Sigmoid colon (tissue), 7 donors: Measurements from ENCODE around the gene CARS1. TPM values are rescaled to one million over a fixed set of nuclear protein-coding genes. Genes with fewer than 3 reads are reported as not detected.

Source experiments
- DNase-seq: peaks from one replicate; pipeline ENCODE4 v3.0.0-alpha.2; 2019
- H3K27ac ChIP-seq, 4 donors: fragments of 200-600 bp; sonication (generic); one replicate each; pipeline ENCODE4 v1.5.1; 2016 to 2019; ENCODE audit warnings: mild to moderate bottlenecking in 1 of 4
- H3K27me3 ChIP-seq, 3 donors: fragments of 200-600 bp; sonication (generic); one replicate each; pipeline ENCODE4 v1.5.1; 2019; ENCODE audit warnings: mild to moderate bottlenecking in 1 of 3
- H3K36me3 ChIP-seq, 4 donors: fragments of 200-600 bp; sonication (generic); one replicate each; pipeline ENCODE4 v1.5.1; 2016 to 2019
- H3K4me1 ChIP-seq, 4 donors: fragments of 200-600 bp; sonication (generic); one replicate each; pipeline ENCODE4 v1.5.1; 2017 to 2019
- H3K4me3 ChIP-seq, 4 donors: fragments of 200-600 bp; sonication (generic); one replicate each; pipeline ENCODE4 v1.5.1; 2017 to 2019; ENCODE audit warnings: mild to moderate bottlenecking in 2 of 4, moderate library complexity in 1 of 4
- H3K9me3 ChIP-seq, 4 donors: fragments of 200-600 bp in 3 of 4; sonication (generic) in 3 of 4; one replicate each; pipeline versions ENCODE4 v1.5.1 to v1.6.1; 2013 to 2019
- CTCF ChIP-seq, 4 experiments: fragments of 450-650 bp in 3 of 4; fragments of 200-600 bp in 1 of 4; IDR thresholded peaks; one replicate each; pipeline ENCODE4 v1.5.1; 2016 to 2019; ENCODE audit warnings: antibody characterized with exemption in 4 of 4, mild to moderate bottlenecking in 3 of 4, moderate library complexity in 2 of 4
- EP300 ChIP-seq, 4 donors: sonication (generic); formaldehyde crosslinking; IDR thresholded peaks; one replicate each; pipeline ENCODE4 v1.6.1; 2017; ENCODE audit warnings: antibody characterized with exemption in 4 of 4
- POLR2A ChIP-seq, 2 donors: fragments of 450-650 bp; IDR thresholded peaks; one replicate each; pipeline ENCODE4 v1.6.1; 2016; ENCODE audit warnings: antibody characterized with exemption in 2 of 2, mild to moderate bottlenecking in 2 of 2, moderate library complexity in 2 of 2
- POLR2AphosphoS5 ChIP-seq, 4 donors: sonication (generic); formaldehyde crosslinking; IDR thresholded peaks; one replicate each; pipeline ENCODE4 v1.6.1; 2017; ENCODE audit warnings: antibody characterized with exemption in 4 of 4
- whole genome bisulfite sequencing, 2 donors: extraction: QIAGEN DNeasy Blood & Tissue Kit; methylation state at CpG; one replicate each; pipeline ENCODE4 v1.1.7; 2013; 5-methylcytosine and 5-hydroxymethylcytosine counted together
- intact Hi-C: fragments of 100-400 bp; cut with DNase I; formaldehyde crosslinking; loops from one replicate; pipeline ENCODE4 v1.15.1; 2023
- polyA plus RNA-seq, 3 donors: library from polyadenylated mRNA; stranded (reverse); fragments of 200-250 nt; gene quantifications; one replicate each; pipeline ENCODE4 v1.2.3, GENCODE V29; 2013
- total RNA-seq, 4 donors: library from RNA; depleted of rRNA; stranded (reverse); fragments of >200 nt; gene quantifications; one replicate each; pipeline ENCODE4 v1.1.0, GENCODE V29; 2016
- donor health status: healthy with polysubstance abuse.
- donor health status: Bipolar disorder and iron deficiency.
- donor health status: healthy.

Gene CARS1
- total and polyA plus RNA-seq, 7 donors: 21.0 to 57.1 (median 35.9) TPM

- WGBS, 2 donors: 85 to 94% methylated on average over 3 of the region's 3 CpGs
- peaks cover 3 to 70% (median 15%) of the 10 kb centered on the region in 4 donors for H3K36me3 ChIP-seq
- no peak overlapping the region for H3K4me3 ChIP-seq
- intact Hi-C loops: no loop called here
- TF ChIP-seq POLR2A (IDR thresholded peaks at IDR 0.05) (no peak), EP300 (IDR thresholded peaks at IDR 0.05) (no peak), POLR2AphosphoS5 (IDR thresholded peaks at IDR 0.05) (no peak), CTCF (IDR thresholded peaks at IDR 0.05) (no peak)
- DNase-seq: no peak
- no peaks in the 10 kb centered on the region for H3K9me3 ChIP-seq
- H3K4me1 ChIP-seq: peaks cover 0 to 4% (median 0%) of the 10 kb centered on the region in 4 donors
- H3K27me3 ChIP-seq: no peaks in the 10 kb centered on the region
- peak overlapping the region in 1 of 4 donors; percentile 31 for H3K27ac ChIP-seq
Measured at GRCh38 chr11:3099178-3099577, 42.0 kb upstream of the CARS1 start.

DNA sequence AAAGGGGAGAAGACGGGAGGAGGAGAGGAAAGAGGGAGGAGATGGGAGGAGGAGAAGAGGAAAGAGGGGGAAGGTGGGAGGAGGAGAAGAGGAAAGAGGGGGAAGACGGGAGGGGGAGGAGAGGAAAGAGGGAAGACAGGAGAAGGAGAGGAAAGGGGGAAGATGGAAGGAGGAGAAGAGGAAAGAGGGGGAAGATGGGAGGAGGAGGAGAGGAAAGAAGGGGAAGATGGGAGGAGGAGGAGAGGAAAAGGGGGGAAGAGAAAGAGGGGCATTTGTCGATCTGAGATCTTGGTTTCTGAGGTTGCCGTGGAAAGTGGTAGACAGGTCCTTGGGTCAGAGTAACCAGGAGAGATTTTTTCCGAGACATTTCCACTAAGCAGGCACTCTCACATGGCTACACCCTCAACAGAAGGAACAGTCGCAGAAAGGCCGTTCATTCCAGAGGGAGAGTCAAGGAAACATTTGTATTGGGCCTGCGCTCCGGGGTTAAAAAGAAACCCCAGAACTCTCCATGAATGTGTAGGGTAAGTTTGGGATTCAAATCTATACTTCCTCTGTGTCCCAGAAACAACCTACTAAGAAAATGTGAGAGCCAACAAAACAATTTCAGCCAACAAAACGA is 39.8 kb upstream of the CARS1 start:
- WGBS, 2 donors: 86 to 87% methylated on average over 10 of the region's 10 CpGs
- intact Hi-C loops: no loop called here
- Histone ChIP-seq H3K4me3 (no peak overlapping the region), H3K4me1 (peaks cover 0 to 4% (median 0%) of the 10 kb centered on the region in 4 donors), H3K27ac (no peak overlapping the region), H3K9me3 (no peaks in the 10 kb centered on the region), H3K27me3 (no peaks in the 10 kb centered on the region), H3K36me3 (peaks cover 8 to 76% (median 12%) of the 10 kb centered on the region in 4 donors)
- TF ChIP-seq EP300 (IDR thresholded peaks at IDR 0.05): no peak
- TF ChIP-seq POLR2AphosphoS5 (IDR thresholded peaks at IDR 0.05): no peak
- TF ChIP-seq POLR2A (IDR thresholded peaks at IDR 0.05): no peak
- TF ChIP-seq CTCF (IDR thresholded peaks at IDR 0.05): no peak
- peak; percentile 17 for DNase-seq

DNA sequence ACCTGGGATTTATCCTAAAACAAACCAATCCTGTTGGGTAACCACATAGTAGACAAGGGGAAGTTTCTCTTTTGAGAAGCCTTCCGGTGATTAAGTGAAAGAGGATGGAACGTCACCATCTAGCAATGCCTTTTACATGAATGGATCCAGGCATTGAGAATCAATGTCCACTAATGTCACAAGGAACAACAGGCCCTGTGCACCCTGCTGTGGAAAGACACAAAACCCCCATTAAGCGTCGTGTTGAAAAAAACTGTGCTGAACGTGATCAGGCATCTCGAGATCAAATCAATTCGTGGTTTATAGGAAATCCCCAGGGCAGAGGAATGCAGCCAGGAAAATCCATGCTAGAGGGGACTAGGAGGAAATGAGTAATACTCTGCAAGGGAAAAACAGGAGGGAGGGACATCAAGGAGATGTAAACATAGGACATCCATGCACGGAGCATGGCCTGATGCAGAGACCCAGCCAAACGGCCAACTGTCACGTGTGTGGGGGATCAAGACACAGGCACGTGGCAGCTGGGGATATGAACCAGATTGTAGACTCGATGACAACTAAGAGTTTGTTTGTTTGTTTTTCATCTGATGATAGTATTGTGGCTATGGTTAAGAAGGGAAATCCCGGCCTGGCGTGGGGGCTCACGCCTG is 38.6 kb upstream of the CARS1 start:
- peak overlapping the region; percentile 46 to 56 (median 52) for H3K27ac ChIP-seq
- peaks cover 8 to 75% (median 11%) of the 10 kb centered on the region in 4 donors for H3K36me3 ChIP-seq
- intact Hi-C loops: no loop called here

GRCh38 chr11:3094223-3094824 is 37.1 kb upstream of the CARS1 start:
- no peaks in the 10 kb centered on the region for H3K27me3 ChIP-seq
- peaks cover 8 to 75% (median 24%) of the 10 kb centered on the region in 4 donors for H3K36me3 ChIP-seq
- intact Hi-C loops: no loop called here
- 93 to 94% methylated on average over 21 of the region's 21 CpGs for WGBS, 2 donors
- peaks cover 0 to 5% (median 0%) of the 10 kb centered on the region in 4 donors for H3K4me1 ChIP-seq
- no peak overlapping the region for H3K4me3 ChIP-seq
- TF ChIP-seq POLR2A (IDR thresholded peaks at IDR 0.05): no peak
- TF ChIP-seq CTCF (IDR thresholded peaks at IDR 0.05): no peak
- TF ChIP-seq EP300 (IDR thresholded peaks at IDR 0.05): no peak
- TF ChIP-seq POLR2AphosphoS5 (IDR thresholded peaks at IDR 0.05): no peak
- peak; percentile 57 for DNase-seq
- H3K27ac ChIP-seq: peak overlapping the region in 1 of 4 donors; percentile 54
- H3K9me3 ChIP-seq: no peaks in the 10 kb centered on the region

More for the DNA sequence above, 38.6 kb upstream of the CARS1 start:
- peaks cover 0 to 9% (median 0%) of the 10 kb centered on the region in 4 donors for H3K4me1 ChIP-seq
- WGBS, 2 donors: 70 to 79% methylated on average over 15 of the region's 15 CpGs
- H3K9me3 ChIP-seq: no peaks in the 10 kb centered on the region
- DNase-seq: peak; percentile 81
- H3K4me3 ChIP-seq: no peak overlapping the region
- TF ChIP-seq CTCF (IDR thresholded peaks at IDR 0.05) (no peak), EP300 (IDR thresholded peaks at IDR 0.05) (peak in 1 of 4 donors; percentile 3), POLR2A (IDR thresholded peaks at IDR 0.05) (no peak), POLR2AphosphoS5 (IDR thresholded peaks at IDR 0.05) (peak in 3 of 4 donors; percentile 24 to 53 (median 39))
- no peaks in the 10 kb centered on the region for H3K27me3 ChIP-seq
